Keratinocyte (primary cell): ENCODE results near the gene WWC1.

Experiments
- CTCF ChIP-seq, 3 experiments: IDR thresholded peaks in 1 of 3; conservative IDR thresholded peaks in 1 of 3; optimal IDR thresholded peaks in 1 of 3; 2 replicates in 2 of 3; 3 replicates in 1 of 3; pipeline versions ENCODE3 to v1.5.1; 2011; ENCODE audit warnings: low read length in 3 of 3, mild to moderate bottlenecking in 3 of 3, moderate library complexity in 2 of 3, control low read depth in 1 of 3, inconsistent platforms in 1 of 3; ENCODE audit not compliant: insufficient read depth in 2 of 3; ENCODE audit errors: extremely low read depth in 1 of 3
- EZH2 ChIP-seq: IDR thresholded peaks from one replicate; pipeline ENCODE4 v1.6.1; 2012; ENCODE audit warnings: inconsistent platforms, mild to moderate bottlenecking, low read length, moderate library complexity

DNA sequence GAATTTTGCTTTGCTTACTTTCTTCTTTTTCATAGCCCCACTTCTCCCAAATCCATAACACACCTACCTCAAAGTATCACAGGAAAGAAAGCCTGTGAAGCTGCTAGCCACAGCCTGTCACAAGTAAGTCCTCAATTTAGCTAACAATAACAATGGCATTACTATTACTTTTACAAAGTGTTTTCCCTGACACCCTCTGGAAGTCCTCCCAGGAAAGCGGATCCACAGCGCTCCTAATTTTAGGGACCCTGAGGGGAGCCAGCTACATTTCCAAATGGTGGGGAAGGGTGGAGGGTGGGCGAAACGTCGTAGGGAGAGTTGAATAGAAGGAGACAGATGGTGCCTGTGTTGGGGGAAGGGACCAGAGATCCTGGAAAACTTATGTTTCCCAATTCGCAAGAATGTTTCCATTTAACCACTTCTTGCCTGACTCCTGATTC, 523 bp upstream of the WWC1 start:
- TF ChIP-seq CTCF (optimal IDR thresholded peaks at IDR 0.05 in 1 of 3, IDR thresholded peaks at IDR 0.05 in 1 of 3, conservative IDR thresholded peaks at IDR 0.05 in 1 of 3; ENCODE audit: extremely low read depth in 1 of 3, insufficient read depth in 2 of 3, low read length in 3 of 3) (no peak), EZH2 (no peak)
